ENCODE measurements around the gene CLCN5.
A peak's percentile ranks its signal among the peaks of the same experiment; 100 is the strongest.

CLCN5 gene

GRCh38 chrX:49922291-49923241 is at the start of gene CLCN5:
CLCN5 (plus strand) TSS chrX:49922596; CDS start chrX:49925299, 2,703 bp downstream.
- DNase-seq (ENCODE audit: insufficient read length, low spot score) (peak; percentile 78), FAIRE-seq (peak; percentile 57)

GRCh38 chrX:49876750-49877149 is 45.6 kb upstream of the CLCN5 start:
- FAIRE-seq (no peak), DNase-seq (ENCODE audit: insufficient read length, low spot score) (no peak)

- DNase-seq (ENCODE audit: insufficient read length, low spot score) = no peak
- no peak for FAIRE-seq
These were observed 44.8 kb upstream of the CLCN5 start for GRCh38 chrX:49877397-49878101.

- FAIRE-seq = no peak
- DNase-seq (ENCODE audit: insufficient read length, low spot score) = no peak
These were observed 44.1 kb upstream of the CLCN5 start for GRCh38 chrX:49878128-49878833.

- FAIRE-seq (no peak), DNase-seq (ENCODE audit: insufficient read length, low spot score) (peak; percentile 37)
These were observed 43.4 kb upstream of the CLCN5 start, which contains the start of gene USP27X for GRCh38 chrX:49878834-49879655. USP27X (plus strand) TSS chrX:49879484; CDS start chrX:49880308, 824 bp downstream.

GRCh38 chrX:49879656-49880277 is 42.6 kb upstream of the CLCN5 start:
- DNase-seq (ENCODE audit: insufficient read length, low spot score) = no peak
- no peak for FAIRE-seq

- FAIRE-seq = no peak
- no peak for DNase-seq (ENCODE audit: insufficient read length, low spot score)
These were observed 41.7 kb upstream of the CLCN5 start for GRCh38 chrX:49880668-49881067.

GRCh38 chrX:49884290-49884862 is 38.0 kb upstream of the CLCN5 start:
- FAIRE-seq = no peak
- peak; percentile 18 for DNase-seq (ENCODE audit: insufficient read length, low spot score)

GRCh38 chrX:49892542-49892941 is 29.9 kb upstream of the CLCN5 start:
- no peak for DNase-seq (ENCODE audit: insufficient read length, low spot score)

GRCh38 chrX:49896951-49897350 is 25.4 kb upstream of the CLCN5 start:
- FAIRE-seq (no peak), DNase-seq (ENCODE audit: insufficient read length, low spot score) (no peak)

More at GRCh38 chrX:49892542-49892941, 29.9 kb upstream of the CLCN5 start:
- no peak for FAIRE-seq

GRCh38 chrX:49901048-49901447 is 21.3 kb upstream of the CLCN5 start:
- FAIRE-seq (no peak), DNase-seq (ENCODE audit: insufficient read length, low spot score) (no peak)

GRCh38 chrX:49910344-49910743 is 12.1 kb upstream of the CLCN5 start:
- FAIRE-seq = no peak
- DNase-seq (ENCODE audit: insufficient read length, low spot score) = no peak

- FAIRE-seq = no peak
- no peak for DNase-seq (ENCODE audit: insufficient read length, low spot score)
These were observed 10.3 kb upstream of the CLCN5 start for GRCh38 chrX:49912086-49912485.

- no peak for FAIRE-seq
- no peak for DNase-seq (ENCODE audit: insufficient read length, low spot score)
These were observed 9.5 kb upstream of the CLCN5 start for GRCh38 chrX:49912861-49913260.

GRCh38 chrX:49915361-49916222 is 6.8 kb upstream of the CLCN5 start:
- FAIRE-seq (no peak), DNase-seq (ENCODE audit: insufficient read length, low spot score) (peak; percentile 15)

- DNase-seq (ENCODE audit: insufficient read length, low spot score) = peak; percentile 4
- no peak for FAIRE-seq
These were observed 2.8 kb upstream of the CLCN5 start for GRCh38 chrX:49919617-49920016.

- no peak for DNase-seq (ENCODE audit: insufficient read length, low spot score)
- no peak for FAIRE-seq
These were observed 1.3 kb upstream of the CLCN5 start for GRCh38 chrX:49921109-49921508.

- FAIRE-seq (no peak), DNase-seq (ENCODE audit: insufficient read length, low spot score) (no peak)
These were observed 2.8 kb downstream of the CLCN5 start for GRCh38 chrX:49925176-49925575.

Data from HTR-8/SVneo (cell line).